DOHH2 (cell line): ENCODE data around the gene TFB1M.
"Not testable (repeated sequence)": the region's sequence is repeated elsewhere in the genome, so short reads cannot be mapped to it uniquely, and the experiment has no call there.

Source experiments
- EZH2phosphoT487 ChIP-seq: fragments of 200-600 bp; sonication (generic); IDR thresholded peaks from 2 replicates; pipeline ENCODE4 v1.6.1; 2017; ENCODE audit warnings: borderline replicate concordance, mild to moderate bottlenecking, antibody characterized with exemption, low read length, moderate library complexity, mixed read lengths
- TF ChIP-seq, protein P1 (sequence below): fragments of 200-600 bp; sonication (generic); IDR thresholded peaks from one replicate; pipeline ENCODE4 v1.5.1; 2014; ENCODE audit warnings: antibody characterized with exemption, mild to moderate bottlenecking, low read depth, low read length; ENCODE audit not compliant: poor library complexity, severe bottlenecking

DNA sequence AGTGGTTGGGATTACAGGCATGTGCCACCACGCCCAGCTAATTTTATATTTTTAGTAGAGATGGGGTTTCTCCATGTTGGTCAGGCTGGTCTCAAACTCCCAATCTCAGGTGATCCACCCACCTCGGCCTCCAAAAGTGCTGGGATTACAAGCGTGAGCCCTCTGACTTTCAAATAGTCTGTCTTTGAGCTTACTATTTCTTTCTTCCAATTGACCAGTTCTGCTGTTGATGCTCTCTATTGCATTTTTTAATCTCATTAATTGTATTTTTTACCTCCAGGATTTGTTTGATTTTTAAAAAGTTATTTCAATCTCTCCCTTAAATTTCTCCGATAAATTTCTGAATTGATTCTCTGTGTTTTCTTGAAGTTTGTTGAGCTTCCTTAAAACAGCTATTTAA, 25.6 kb upstream of the TFB1M start:
- TF ChIP-seq, protein P1, sequence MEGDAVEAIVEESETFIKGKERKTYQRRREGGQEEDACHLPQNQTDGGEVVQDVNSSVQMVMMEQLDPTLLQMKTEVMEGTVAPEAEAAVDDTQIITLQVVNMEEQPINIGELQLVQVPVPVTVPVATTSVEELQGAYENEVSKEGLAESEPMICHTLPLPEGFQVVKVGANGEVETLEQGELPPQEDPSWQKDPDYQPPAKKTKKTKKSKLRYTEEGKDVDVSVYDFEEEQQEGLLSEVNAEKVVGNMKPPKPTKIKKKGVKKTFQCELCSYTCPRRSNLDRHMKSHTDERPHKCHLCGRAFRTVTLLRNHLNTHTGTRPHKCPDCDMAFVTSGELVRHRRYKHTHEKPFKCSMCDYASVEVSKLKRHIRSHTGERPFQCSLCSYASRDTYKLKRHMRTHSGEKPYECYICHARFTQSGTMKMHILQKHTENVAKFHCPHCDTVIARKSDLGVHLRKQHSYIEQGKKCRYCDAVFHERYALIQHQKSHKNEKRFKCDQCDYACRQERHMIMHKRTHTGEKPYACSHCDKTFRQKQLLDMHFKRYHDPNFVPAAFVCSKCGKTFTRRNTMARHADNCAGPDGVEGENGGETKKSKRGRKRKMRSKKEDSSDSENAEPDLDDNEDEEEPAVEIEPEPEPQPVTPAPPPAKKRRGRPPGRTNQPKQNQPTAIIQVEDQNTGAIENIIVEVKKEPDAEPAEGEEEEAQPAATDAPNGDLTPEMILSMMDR: not testable (repeated sequence)
- not testable (repeated sequence) for TF ChIP-seq EZH2phosphoT487
